HEK293 (cell line): ENCODE results near the gene C22orf39.

Experiments
- ATF2 ChIP-seq: fragments of 450-650 bp; formaldehyde crosslinking; IDR thresholded peaks from 2 replicates; pipeline ENCODE4 v1.5.1; 2016; ENCODE audit warnings: missing biosample characterization, missing genetic modification characterization, low read depth
- INSM2 ChIP-seq: fragments of 450-650 bp; formaldehyde crosslinking; IDR thresholded peaks from 2 replicates; pipeline ENCODE4 v1.5.1; 2016; ENCODE audit warnings: missing biosample characterization, missing genetic modification characterization
- KLF10 ChIP-seq: fragments of 450-650 bp; IDR thresholded peaks from 2 replicates; pipeline ENCODE4 v1.5.1; 2018; ENCODE audit warnings: missing biosample characterization, mild to moderate bottlenecking, missing genetic modification characterization
- KLF7 ChIP-seq: fragments of 450-650 bp; formaldehyde crosslinking; IDR thresholded peaks from 2 replicates; pipeline ENCODE4 v1.5.1; 2016; ENCODE audit warnings: missing biosample characterization, missing genetic modification characterization, borderline replicate concordance
- KLF9 ChIP-seq: fragments of 450-650 bp; formaldehyde crosslinking; IDR thresholded peaks from 2 replicates; pipeline ENCODE4 v1.5.1; 2016; ENCODE audit warnings: missing biosample characterization, missing genetic modification characterization, low read depth
- MEIS1 ChIP-seq: sonication (generic); formaldehyde crosslinking; IDR thresholded peaks from 2 replicates; pipeline ENCODE4 v1.8.1; 2022; ENCODE audit warnings: missing genetic modification reagents, mild to moderate bottlenecking, borderline replicate concordance
- MZF1 ChIP-seq: fragments of 450-650 bp; formaldehyde crosslinking; IDR thresholded peaks from 2 replicates; pipeline ENCODE4 v1.5.1; 2017; ENCODE audit warnings: missing biosample characterization, missing genetic modification characterization, borderline replicate concordance
- PATZ1 ChIP-seq: fragments of 450-650 bp; formaldehyde crosslinking; IDR thresholded peaks from 2 replicates; pipeline ENCODE4 v1.5.1; 2016; ENCODE audit warnings: missing biosample characterization, missing genetic modification characterization
- REST ChIP-seq: fragments of 450-650 bp; formaldehyde crosslinking; IDR thresholded peaks from 2 replicates; pipeline ENCODE4 v1.5.1; 2016; ENCODE audit warnings: missing biosample characterization, missing genetic modification characterization
- SCRT1 ChIP-seq: fragments of 450-650 bp; formaldehyde crosslinking; IDR thresholded peaks from 2 replicates; pipeline ENCODE4 v1.5.1; 2016; ENCODE audit warnings: missing biosample characterization, missing genetic modification characterization, borderline replicate concordance
- SCRT2 ChIP-seq: fragments of 450-650 bp; formaldehyde crosslinking; IDR thresholded peaks from 2 replicates; pipeline ENCODE4 v1.5.1; 2016; ENCODE audit warnings: missing biosample characterization, missing genetic modification characterization
- SETDB1 ChIP-seq: IDR thresholded peaks from one replicate; pipeline ENCODE4 v1.6.1; 2017; ENCODE audit warnings: mild to moderate bottlenecking, low read length, moderate library complexity, mixed read lengths; ENCODE audit not compliant: insufficient read length
- SP7 ChIP-seq: fragments of 450-650 bp; formaldehyde crosslinking; IDR thresholded peaks from 2 replicates; pipeline ENCODE4 v1.5.1; 2016; ENCODE audit warnings: missing biosample characterization, missing genetic modification characterization
- ZNF148 ChIP-seq: fragments of 450-650 bp; formaldehyde crosslinking; IDR thresholded peaks from 2 replicates; pipeline ENCODE4 v1.5.0; 2017; ENCODE audit warnings: missing biosample characterization, missing genetic modification characterization, borderline replicate concordance
- ZNF292 ChIP-seq: fragments of 450-650 bp; formaldehyde crosslinking; IDR thresholded peaks from 2 replicates; pipeline ENCODE4 v1.5.1; 2016; ENCODE audit warnings: low read depth, missing biosample characterization, missing genetic modification characterization, borderline replicate concordance
- ZNF324 ChIP-seq: fragments of 450-650 bp; formaldehyde crosslinking; IDR thresholded peaks from 2 replicates; pipeline ENCODE4 v1.5.1; 2016; ENCODE audit warnings: missing biosample characterization, missing genetic modification characterization
- ZNF394 ChIP-seq: fragments of 450-650 bp; formaldehyde crosslinking; IDR thresholded peaks from 2 replicates; pipeline ENCODE4 v1.5.1; 2016; ENCODE audit warnings: missing biosample characterization, missing genetic modification characterization, mild to moderate bottlenecking, moderate library complexity, borderline replicate concordance
- ZNF426 ChIP-seq: fragments of 450-650 bp; formaldehyde crosslinking; IDR thresholded peaks from 2 replicates; pipeline ENCODE4 v1.5.1; 2017; ENCODE audit warnings: missing biosample characterization, missing genetic modification characterization, mild to moderate bottlenecking, inconsistent platforms, moderate library complexity
- ZNF514 ChIP-seq: fragments of 450-650 bp; formaldehyde crosslinking; IDR thresholded peaks from 2 replicates; pipeline ENCODE4 v1.5.1; 2016; ENCODE audit warnings: missing biosample characterization, missing genetic modification characterization
- ZNF544 ChIP-seq: fragments of 450-650 bp; formaldehyde crosslinking; IDR thresholded peaks from 2 replicates; pipeline ENCODE4 v1.5.0; 2017; ENCODE audit warnings: missing biosample characterization, missing genetic modification characterization
- ZNF560 ChIP-seq: fragments of 450-650 bp; formaldehyde crosslinking; IDR thresholded peaks from 2 replicates; pipeline ENCODE4 v1.5.1; 2017; ENCODE audit warnings: missing biosample characterization, missing genetic modification characterization, borderline replicate concordance
- ZNF580 ChIP-seq: fragments of 450-650 bp; formaldehyde crosslinking; IDR thresholded peaks from 2 replicates; pipeline ENCODE4 v1.5.1; 2016; ENCODE audit warnings: missing biosample characterization, missing genetic modification characterization
- ZNF585B ChIP-seq: fragments of 450-650 bp; formaldehyde crosslinking; IDR thresholded peaks from 2 replicates; pipeline ENCODE4 v1.5.1; 2016; ENCODE audit warnings: missing biosample characterization, missing genetic modification characterization
- ZNF623 ChIP-seq: fragments of 450-650 bp; formaldehyde crosslinking; IDR thresholded peaks from 2 replicates; pipeline ENCODE4 v1.5.1; 2016; ENCODE audit warnings: missing biosample characterization, missing genetic modification characterization
- ZNF654 ChIP-seq: fragments of 450-650 bp; formaldehyde crosslinking; IDR thresholded peaks from 2 replicates; pipeline ENCODE4 v1.5.1; 2016; ENCODE audit warnings: low read depth, missing biosample characterization, missing genetic modification characterization
- ZNF768 ChIP-seq: fragments of 450-650 bp; formaldehyde crosslinking; IDR thresholded peaks from 2 replicates; pipeline ENCODE4 v1.5.1; 2018; ENCODE audit warnings: missing biosample characterization, mild to moderate bottlenecking, missing genetic modification characterization
- ZNF776 ChIP-seq: fragments of 450-650 bp; formaldehyde crosslinking; IDR thresholded peaks from 2 replicates; pipeline ENCODE4 v1.5.0; 2017; ENCODE audit warnings: missing biosample characterization, missing genetic modification characterization, borderline replicate concordance

Gene C22orf39

GRCh38 chr22:19479355-19480172, 32.1 kb upstream of the C22orf39 start, which contains the start of gene CDC45 (continued):
- TF ChIP-seq REST (no peak), ZNF768 (tag by site-specific recombination) (no peak), KLF7 (tag by site-specific recombination) (no peak), ZNF654 (tag by site-specific recombination) (no peak), ZNF514 (tag by site-specific recombination) (no peak), ZNF292 (tag by site-specific recombination) (no peak), SP7 (no peak; the same call in 1 of the 2 replicates), ZNF394 (tag by site-specific recombination) (peak; percentile 57), ZNF580 (tag by site-specific recombination) (peak; percentile 99), MZF1 (tag by site-specific recombination) (no peak), ZNF585B (tag by site-specific recombination) (no peak), ZNF623 (peak; percentile 42; the same call in 1 of the 2 replicates), ATF2 (no peak; the same call in 1 of the 2 replicates), ZNF560 (no peak), ZNF544 (tag by site-specific recombination) (no peak), SCRT1 (tag by site-specific recombination) (no peak), KLF9 (tag by site-specific recombination) (0 out of 2 replicates have a peak, but pooled peaks have one; percentile 13), SCRT2 (tag by site-specific recombination) (peak; percentile 90), KLF10 (tag by site-specific recombination) (peak; percentile 79), SETDB1 (no peak), MEIS1 (CRISPR knock-in tag) (no peak), ZNF148 (tag by site-specific recombination) (no peak), PATZ1 (peak; percentile 52), INSM2 (tag by site-specific recombination) (peak; percentile 74; the same call in 1 of the 2 replicates), ZNF776 (tag by site-specific recombination) (no peak), ZNF426 (tag by site-specific recombination) (no peak), ZNF324 (peak; percentile 63; the same call in 1 of the 2 replicates)
